Measurements from ENCODE around the gene INPP5J. TPM values are rescaled to one million over a fixed set of nuclear protein-coding genes. Genes with fewer than 3 reads are reported as not detected.

INPP5J gene
- total and polyA plus RNA-seq, 10 of the 15 experiments (the other 5 are each of a cell fraction or from before 2014, with no cell fraction given): 0.18 to 2.8 (median 1.5) TPM; not detected in 1

GRCh38 chr22:31087744-31088215 is 35.0 kb upstream of the INPP5J start (continued):
- TF ChIP-seq, protein P1, sequence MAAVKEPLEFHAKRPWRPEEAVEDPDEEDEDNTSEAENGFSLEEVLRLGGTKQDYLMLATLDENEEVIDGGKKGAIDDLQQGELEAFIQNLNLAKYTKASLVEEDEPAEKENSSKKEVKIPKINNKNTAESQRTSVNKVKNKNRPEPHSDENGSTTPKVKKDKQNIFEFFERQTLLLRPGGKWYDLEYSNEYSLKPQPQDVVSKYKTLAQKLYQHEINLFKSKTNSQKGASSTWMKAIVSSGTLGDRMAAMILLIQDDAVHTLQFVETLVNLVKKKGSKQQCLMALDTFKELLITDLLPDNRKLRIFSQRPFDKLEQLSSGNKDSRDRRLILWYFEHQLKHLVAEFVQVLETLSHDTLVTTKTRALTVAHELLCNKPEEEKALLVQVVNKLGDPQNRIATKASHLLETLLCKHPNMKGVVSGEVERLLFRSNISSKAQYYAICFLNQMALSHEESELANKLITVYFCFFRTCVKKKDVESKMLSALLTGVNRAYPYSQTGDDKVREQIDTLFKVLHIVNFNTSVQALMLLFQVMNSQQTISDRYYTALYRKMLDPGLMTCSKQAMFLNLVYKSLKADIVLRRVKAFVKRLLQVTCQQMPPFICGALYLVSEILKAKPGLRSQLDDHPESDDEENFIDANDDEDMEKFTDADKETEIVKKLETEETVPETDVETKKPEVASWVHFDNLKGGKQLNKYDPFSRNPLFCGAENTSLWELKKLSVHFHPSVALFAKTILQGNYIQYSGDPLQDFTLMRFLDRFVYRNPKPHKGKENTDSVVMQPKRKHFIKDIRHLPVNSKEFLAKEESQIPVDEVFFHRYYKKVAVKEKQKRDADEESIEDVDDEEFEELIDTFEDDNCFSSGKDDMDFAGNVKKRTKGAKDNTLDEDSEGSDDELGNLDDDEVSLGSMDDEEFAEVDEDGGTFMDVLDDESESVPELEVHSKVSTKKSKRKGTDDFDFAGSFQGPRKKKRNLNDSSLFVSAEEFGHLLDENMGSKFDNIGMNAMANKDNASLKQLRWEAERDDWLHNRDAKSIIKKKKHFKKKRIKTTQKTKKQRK (IDR thresholded peaks at IDR 0.05; ENCODE audit: low read depth, low read length): no peak
- TF ChIP-seq ASH2L (IDR thresholded peaks at IDR 0.05; ENCODE audit: borderline replicate concordance, low read depth): no peak
- TF ChIP-seq EP300 (IDR thresholded peaks at IDR 0.05; ENCODE audit: borderline replicate concordance in 1 of 2, control insufficient read depth in 1 of 2, low read depth in 2 of 2, low read length in 2 of 2): no peak
- no peak for TF ChIP-seq ZZZ3 (IDR thresholded peaks at IDR 0.05; ENCODE audit: control insufficient read depth, insufficient read length, low read depth)

- intact Hi-C loops (cut with micrococcal nuclease; ENCODE audit: unreplicated experiment) (loop anchor here (5.0 to 10.0 kb wide), 3 partner anchors 206 to 454 kb away; partner anchors contain the start of genes PIK3IP1 and SLC35E4), in situ Hi-C loops (cut with MboI) (no loop called here)
- H4K20me1 ChIP-seq (ENCODE audit: control insufficient read depth, insufficient read depth): no peaks in the 10 kb centered on the region
- no TSS peak for BruUV-seq (replicated peaks)
- ChIA-PET POLR2A (no interaction called here), CTCF (interaction anchor here (0.6 to 1.7 kb wide), 7 partner anchors 17 to 495 kb away, joined by 3 to 5 read pairs (median 4); no protein-coding TSS in a partner anchor), SMC1A (ENCODE audit: uncharacterized antibody, unreplicated experiment) (no interaction called here), RAD21 (ENCODE audit: unreplicated experiment) (interaction anchor here (1.0 to 1.1 kb wide), 3 partner anchors 124 to 185 kb away, joined by 3 read pairs; partner anchors contain the start of gene LIMK2)
- no peak for ATAC-seq
- H3K4me3 ChIP-seq: no peak overlapping the region
- TF ChIP-seq FOXK2 (IDR thresholded peaks at IDR 0.05) (no peak), TCF7 (IDR thresholded peaks at IDR 0.05; ENCODE audit: borderline replicate concordance) (no peak), ZNF24 (IDR thresholded peaks at IDR 0.05) (no peak), IRF4 (IDR thresholded peaks at IDR 0.05; ENCODE audit: low read depth, low read length) (no peak), SUZ12 (IDR thresholded peaks at IDR 0.05; ENCODE audit: unreplicated experiment) (no peak), SMC3 (IDR thresholded peaks at IDR 0.05; ENCODE audit: borderline replicate concordance, low read length) (no peak), MYB (IDR thresholded peaks at IDR 0.05; ENCODE audit: borderline replicate concordance, low read depth, low read length) (no peak), BRCA1 (IDR thresholded peaks at IDR 0.05; ENCODE audit: low read depth, low read length) (no peak)
- TF ChIP-seq, protein P2, sequence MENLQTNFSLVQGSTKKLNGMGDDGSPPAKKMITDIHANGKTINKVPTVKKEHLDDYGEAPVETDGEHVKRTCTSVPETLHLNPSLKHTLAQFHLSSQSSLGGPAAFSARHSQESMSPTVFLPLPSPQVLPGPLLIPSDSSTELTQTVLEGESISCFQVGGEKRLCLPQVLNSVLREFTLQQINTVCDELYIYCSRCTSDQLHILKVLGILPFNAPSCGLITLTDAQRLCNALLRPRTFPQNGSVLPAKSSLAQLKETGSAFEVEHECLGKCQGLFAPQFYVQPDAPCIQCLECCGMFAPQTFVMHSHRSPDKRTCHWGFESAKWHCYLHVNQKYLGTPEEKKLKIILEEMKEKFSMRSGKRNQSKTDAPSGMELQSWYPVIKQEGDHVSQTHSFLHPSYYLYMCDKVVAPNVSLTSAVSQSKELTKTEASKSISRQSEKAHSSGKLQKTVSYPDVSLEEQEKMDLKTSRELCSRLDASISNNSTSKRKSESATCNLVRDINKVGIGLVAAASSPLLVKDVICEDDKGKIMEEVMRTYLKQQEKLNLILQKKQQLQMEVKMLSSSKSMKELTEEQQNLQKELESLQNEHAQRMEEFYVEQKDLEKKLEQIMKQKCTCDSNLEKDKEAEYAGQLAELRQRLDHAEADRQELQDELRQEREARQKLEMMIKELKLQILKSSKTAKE (IDR thresholded peaks at IDR 0.05; ENCODE audit: low read depth, poor library complexity, severe bottlenecking): no peak
- peaks cover 7% of the 10 kb centered on the region for H3K79me2 ChIP-seq (ENCODE audit: control insufficient read depth, insufficient read depth, low read length)
- DNase-seq (ENCODE audit: low read depth, low spot score): no peak
- peaks cover 9% of the 10 kb centered on the region for H3K4me1 ChIP-seq (ENCODE audit: control insufficient read depth, insufficient read depth, low read length)
- no peak overlapping the region for H3K9ac ChIP-seq (ENCODE audit: control insufficient read depth, insufficient read depth, low read length)
- H3K4me2 ChIP-seq (ENCODE audit: control insufficient read depth, insufficient read depth): no peak overlapping the region
- no peak overlapping the region for H2AFZ ChIP-seq (ENCODE audit: control insufficient read depth, low read depth, low read length)
- WGBS (ENCODE audit: insufficient coverage, insufficient replicate concordance, low lambda C conversion rate, missing lambda C conversion rate): 83% methylated on average over 26 of the region's 26 CpGs
- H3K36me3 ChIP-seq (ENCODE audit: control insufficient read depth in 2 of 2, insufficient read depth in 2 of 2, low read length in 1 of 2): peaks cover 0 to 10% of the 10 kb centered on the region in 2 experiments; a peak in 2 of 4 replicates
- FAIRE-seq: no peak
- H3K9me3 ChIP-seq (replicated peaks; ENCODE audit: control insufficient read depth, insufficient read depth, low read length): no peaks in the 10 kb centered on the region
- H3K27me3 ChIP-seq (replicated peaks in 1 of 2; ENCODE audit: control insufficient read depth in 2 of 2, insufficient read depth in 2 of 2, low read length in 1 of 2): no peaks in the 10 kb centered on the region
- H3K27ac ChIP-seq (ENCODE audit: control insufficient read depth, insufficient read depth): no peak overlapping the region
Measured at GRCh38 chr22:31088233-31088986, 34.4 kb upstream of the INPP5J start.

Measured in GM12878 (cell line).